NCI-H748 (cell line): ENCODE measurements around the gene L3MBTL2.
"Not testable (repeated sequence)": the region's sequence is repeated elsewhere in the genome, so short reads cannot be mapped to it uniquely, and the experiment has no call there.

ENCODE experiments used
- DNase-seq: peaks from one replicate; lab custom pipeline; 2025; ENCODE audit not compliant: unreplicated experiment; lab: John Stamatoyannopoulos, UW

Gene L3MBTL2

DNA sequence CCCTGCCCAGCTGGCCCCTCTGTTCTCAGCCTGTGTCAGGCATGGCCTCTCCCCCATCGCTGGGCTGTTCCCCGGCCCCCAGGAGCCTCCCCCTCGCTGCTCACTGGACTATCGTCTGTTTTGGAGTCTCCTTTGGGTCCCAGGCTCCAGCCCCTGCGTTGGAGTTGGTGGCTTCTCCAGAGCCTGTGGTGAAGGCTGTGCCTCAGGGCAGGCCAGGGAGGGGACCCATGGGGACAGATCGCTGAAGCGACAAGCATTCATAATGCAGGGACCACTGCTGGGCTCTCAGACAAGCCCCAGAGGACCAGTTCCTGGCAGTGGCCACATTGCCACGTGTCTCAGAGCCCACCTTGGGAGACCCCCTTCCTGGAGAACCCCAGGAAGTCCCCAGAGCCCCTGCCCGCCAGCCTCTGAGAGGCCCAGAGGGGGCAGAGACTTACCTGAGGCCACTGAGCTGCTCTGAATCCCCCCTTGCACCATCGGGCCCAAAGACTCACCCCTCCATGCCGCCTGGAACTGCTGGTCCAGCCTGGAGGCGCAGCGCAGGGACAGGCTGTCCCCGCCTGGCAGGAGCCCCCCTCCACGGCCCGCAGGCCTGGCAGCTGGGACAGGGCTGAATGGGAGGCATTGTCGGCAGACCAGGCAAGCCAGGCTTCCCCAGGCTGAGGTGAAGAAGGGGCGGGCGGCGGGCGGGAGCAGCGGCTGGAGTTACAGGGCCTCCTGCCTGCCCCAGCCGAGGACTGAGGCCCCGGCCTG lies 35.4 kb downstream of the L3MBTL2 start, which contains the start of gene CHADL:
TSS of gene CHADL (minus strand) at position 555 of the 756 bp plus-strand sequence. CDS start at position 505, 50 bp downstream.
- DNase-seq = no peak

DNA sequence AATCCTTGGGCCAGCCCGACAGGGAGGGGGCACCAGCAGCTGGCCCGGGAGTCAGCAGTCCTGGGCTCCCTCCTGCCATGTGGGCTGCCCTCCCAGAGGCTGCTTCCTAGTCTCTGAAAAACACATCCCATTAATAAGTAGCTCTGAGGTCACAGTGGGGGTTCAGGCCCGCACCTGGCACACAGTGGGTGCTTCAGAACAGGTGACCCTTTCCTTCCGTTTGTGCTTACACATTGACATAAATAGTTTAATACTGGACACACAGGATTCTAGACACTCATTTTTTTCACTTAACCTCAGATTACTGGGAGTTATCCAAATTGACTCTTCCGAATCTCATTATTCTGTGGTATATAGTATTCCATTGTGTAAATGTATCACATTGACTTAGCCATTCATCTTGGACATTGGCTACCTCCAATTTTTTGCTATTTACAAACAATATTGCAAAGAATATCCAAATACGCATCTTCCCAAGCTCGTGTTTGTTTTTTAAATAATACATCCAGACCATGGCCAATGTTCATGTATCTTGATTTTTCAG lies 36.1 kb downstream of the L3MBTL2 start:
- no peak for DNase-seq

DNA sequence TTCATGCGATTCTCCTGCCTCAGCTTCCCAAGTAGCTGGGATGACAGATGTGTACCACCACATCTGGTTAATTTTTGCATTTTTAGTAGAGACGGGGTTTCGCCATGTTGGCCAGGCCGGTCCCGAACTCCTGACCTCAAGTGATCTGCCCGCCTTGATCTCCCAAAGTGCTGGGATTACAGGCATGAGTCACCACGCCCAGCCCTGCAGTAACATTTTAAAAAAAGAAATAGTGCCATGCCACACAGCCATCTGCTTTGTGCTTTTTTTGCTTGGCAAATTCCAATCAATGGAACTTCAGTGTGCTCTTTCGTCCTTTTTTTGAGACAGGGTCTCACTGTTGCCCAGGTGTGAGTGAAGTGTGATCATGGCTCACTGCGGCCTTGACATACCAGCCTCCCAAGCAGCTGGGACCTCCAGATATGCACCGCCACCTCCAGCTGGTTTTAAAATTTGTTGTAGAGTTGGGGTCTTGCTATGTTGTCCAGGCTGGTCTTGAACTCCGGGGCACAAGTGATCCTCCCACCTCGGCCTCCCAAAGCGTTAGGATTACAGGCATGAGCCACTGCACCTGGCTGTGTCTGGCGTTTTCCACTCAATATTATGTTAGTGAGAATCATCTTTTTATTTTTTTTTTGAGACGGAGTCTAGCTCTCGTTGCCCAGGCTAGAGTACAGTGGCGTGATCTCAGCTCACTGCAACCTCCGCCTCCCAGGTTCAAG lies 37.4 kb downstream of the L3MBTL2 start:
- DNase-seq = no peak

DNA sequence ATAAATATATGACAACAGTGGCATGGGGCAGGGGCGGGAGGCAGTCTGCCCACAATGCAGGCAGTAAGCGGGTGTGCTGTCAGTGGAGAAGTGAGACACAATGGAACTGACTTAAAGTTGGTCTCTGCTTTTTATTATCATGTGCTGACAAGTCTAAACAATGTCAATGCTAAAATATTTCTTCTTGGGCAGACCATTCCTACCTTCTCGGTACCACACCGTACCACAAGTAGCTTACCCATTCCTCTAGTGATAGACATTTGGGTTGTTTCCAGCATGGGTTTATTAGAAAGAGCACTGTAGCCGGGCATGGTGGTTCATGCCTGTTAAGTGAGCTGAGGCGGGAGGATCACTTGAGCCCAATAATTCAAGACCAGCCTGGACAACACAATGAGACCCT lies 38.2 kb downstream of the L3MBTL2 start:
- DNase-seq = no peak

DNA sequence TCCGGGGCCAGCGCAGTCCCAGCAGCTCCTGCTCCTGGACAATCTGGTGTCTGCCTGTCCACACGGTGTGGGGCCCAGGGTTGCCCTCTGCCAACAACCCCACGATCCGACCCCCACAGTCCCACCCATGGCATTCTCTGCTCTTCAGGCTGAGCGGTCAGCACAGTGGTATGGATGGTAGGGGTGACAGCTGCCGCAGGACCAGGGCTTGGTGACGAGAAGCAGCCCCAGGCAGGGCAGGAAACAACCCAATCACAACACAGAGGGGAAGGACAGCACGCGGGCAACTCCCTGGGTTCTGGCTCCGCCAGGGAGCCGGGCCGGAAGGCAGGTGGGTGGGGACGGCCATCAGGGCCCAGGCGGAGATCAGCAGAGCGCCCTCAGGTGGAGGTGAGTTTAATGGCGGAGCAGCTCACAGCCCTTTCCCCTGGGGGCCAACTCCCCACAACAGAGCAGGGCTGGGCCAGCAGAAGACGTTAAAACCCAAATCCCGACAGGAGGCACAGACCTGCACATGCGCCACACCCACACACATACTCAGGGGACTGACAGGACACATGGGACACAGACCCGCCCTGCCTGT lies 40.9 kb downstream of the L3MBTL2 start:
- DNase-seq = no peak

DNA sequence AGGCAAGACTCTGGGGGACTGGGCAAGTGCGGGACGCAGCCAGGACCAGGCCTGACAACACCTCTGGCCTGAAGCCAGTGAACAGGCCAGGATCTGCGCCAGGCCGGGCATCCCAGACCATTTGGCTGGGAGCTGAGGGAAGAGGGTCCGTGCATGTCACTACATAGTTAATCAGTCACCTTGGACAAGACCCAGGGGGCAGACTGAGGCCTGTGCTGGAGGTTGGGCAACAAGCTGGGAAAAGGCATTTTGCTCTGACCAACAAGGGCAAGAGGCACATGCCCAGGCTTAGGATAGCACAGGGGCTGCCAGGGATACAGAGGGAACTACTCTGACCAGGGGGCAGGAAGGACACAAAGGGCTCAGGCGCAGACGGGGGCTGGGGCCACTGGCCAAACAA lies 42.6 kb downstream of the L3MBTL2 start:
- no peak for DNase-seq

DNA sequence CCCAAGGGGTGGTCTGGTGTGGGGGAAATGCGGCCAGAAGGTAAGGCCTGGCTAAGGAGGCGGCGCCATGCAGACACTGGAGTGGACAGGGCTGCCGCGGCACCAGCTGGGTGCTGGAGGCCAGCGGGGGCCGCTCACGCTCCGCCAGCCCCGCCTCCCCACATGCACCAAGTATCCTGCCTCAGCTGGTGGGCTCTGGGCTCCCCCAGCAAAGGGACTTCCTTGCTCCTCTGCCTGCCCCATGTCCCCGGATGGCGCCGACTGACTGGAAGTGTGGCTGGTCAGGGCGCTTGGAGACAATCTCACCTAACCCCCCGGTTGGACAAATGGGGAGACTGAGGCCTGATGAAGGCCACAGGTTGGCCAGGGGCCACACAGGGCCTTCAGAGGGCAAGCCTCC lies 43.2 kb downstream of the L3MBTL2 start:
- DNase-seq = no peak

DNA sequence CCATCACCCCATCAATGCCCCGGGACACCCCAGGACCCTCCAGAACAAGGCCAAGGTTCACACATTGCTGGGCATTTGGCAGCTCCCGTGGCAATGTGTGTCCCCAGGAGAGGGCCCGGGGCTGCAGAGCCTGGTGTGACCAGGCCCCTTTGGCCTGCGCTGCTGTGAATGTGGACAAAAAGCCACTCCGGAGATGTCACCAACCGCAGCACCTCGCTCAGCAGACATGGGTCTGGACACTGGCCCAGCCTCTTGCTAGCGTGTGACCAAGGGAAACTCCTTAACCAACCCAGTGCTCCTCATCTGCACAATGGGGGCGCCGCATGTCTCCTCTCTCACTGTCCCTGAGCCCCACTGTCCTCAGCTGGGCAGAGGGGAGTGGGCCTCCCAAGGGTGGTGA lies 43.6 kb downstream of the L3MBTL2 start:
- DNase-seq = no peak

DNA sequence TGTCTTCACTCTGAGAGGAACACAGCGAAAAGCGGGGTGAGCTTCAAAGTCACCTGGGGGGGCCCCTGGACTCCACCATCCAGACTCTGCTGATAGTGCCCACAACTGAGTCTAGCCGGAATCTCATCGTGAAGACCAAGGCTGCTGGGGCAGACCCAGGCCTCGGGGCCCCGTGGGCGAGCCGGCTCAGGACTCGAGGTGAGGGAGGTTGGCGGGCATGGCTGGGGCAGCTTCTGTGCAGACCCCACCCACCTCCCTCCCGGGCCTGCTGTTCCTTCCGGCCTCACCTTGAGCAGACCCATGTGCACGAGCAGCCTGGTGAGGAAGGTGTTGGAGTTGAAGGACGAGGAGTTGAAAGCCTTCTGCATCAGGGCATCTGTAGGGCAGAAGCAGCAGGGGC lies 44.3 kb downstream of the L3MBTL2 start:
- no peak for DNase-seq

DNA sequence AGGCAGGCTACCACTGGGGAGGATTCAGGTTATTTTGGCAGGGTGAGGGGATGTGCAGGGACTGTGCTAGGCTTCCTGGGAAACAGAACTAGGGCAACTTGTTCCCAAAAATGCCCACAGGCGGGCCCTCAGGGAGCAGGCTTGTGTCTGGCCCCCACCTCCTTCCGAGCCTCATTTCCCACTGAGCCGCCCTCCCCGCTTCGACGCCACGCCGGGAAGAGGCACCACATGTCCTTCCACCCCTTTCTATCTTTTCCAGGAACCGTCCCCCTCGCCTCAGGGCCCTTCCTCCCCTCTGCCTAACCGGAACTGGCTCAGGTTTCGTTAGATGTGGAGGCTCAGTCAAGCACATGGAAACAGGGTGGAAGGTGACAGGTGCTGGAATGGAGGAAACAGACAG lies 45.0 kb downstream of the L3MBTL2 start:
- DNase-seq = no peak

DNA sequence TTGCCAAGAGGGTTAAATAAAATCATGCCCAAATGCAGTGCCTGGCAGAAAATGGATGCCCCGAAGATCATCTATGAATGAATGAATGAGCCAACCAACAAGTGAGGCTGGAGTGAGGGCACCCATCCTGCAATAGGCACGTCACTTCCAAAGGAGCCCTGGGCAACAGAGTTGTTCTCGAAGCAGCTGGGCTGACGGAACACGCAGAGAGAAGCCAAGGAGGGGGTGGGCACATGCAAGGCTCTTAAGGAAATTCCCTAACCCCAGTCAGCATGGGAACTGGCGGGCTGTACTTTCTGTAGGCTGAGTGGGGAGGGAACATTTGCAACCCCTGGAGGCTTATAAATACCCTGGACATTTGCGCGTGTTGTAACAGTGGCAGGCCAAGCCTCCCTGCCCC lies 47.3 kb downstream of the L3MBTL2 start:
- DNase-seq = no peak

DNA sequence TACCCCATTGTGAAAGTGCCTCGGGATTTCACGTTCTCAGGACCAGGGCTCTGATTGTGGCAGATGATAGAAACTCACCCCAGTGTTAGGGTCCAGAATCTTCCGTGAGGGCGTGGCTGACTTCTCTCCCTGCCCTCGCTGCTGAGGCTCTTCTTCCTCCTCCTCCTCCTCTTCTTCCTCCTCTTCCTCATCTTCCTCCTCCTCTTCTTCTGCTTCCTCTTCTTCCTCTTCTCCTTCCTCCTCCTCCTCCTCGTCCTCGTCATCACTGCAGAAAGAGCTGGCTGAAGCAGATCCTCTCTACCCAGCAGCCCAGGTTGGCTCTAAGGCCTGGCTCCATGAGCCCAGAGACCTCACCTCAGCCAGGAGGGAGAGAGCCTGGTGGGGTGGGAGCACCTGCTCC lies 49.1 kb downstream of the L3MBTL2 start:
- DNase-seq = no peak

DNA sequence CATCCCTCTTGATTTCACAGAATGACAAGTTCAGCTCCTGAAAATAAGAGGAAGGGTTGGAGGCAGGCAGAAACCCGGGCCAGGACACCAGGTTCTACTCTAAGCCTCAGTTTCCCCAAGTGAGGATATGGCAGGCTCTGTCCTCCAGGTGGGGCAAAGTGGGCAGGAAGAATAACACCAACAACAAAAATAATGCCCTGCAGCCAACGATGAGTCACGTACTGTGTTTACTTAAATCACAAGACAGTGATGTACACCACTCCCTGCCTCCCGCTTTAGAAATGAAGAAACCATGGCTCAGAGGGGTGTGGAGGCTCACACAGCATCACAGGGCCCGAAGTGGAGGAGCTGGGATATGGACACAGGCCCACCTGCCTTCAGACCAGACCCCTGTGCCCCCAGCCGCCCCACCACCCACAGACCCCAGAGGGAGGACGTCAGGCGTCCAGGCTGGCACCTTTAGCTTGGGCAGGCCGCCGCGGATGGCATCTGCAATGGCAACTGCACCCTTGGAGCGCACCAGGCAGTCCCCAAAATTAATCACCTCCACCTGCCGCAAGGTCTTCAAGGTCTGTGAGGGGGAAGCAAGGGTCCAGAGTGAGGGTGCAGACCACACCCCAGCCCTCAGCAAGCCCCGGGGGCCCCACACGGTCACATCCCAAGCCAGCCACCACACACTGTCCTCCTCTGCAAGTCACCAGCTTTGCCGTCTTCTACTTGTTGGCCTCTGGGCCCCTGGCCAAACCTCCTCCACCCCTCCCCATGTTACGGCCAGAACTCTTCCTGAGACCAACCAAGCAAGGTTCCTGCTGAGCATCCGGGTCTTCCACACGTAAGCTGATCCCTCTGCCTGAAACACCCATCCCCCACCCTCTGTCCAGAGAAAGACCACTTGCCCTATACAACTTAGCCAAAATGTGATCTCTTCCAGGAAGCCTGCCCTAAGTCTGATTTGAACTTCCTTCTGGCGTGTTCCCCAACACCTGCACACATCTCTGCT lies 51.4 kb downstream of the L3MBTL2 start:
- no peak for DNase-seq

DNA sequence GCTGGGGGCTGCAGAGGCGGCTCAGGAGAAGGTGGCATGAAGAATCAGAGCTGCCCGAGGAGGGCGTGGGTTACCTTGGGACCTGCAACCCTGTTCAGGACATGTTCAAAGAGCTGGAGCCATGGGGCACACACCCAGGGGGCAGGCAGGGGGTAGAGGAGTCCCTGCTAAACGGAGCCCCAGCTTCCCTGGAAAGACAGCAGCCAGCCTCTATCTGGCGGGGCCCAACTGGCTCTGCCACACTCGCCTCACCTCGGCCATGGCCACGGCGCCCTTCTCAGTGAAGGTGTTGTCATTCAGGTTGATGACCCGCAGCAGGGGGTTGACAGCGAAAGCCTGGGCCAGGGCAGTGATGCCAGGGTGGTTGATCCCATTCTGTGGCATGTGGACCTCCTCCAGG lies 52.6 kb downstream of the L3MBTL2 start:
- no peak for DNase-seq

DNA sequence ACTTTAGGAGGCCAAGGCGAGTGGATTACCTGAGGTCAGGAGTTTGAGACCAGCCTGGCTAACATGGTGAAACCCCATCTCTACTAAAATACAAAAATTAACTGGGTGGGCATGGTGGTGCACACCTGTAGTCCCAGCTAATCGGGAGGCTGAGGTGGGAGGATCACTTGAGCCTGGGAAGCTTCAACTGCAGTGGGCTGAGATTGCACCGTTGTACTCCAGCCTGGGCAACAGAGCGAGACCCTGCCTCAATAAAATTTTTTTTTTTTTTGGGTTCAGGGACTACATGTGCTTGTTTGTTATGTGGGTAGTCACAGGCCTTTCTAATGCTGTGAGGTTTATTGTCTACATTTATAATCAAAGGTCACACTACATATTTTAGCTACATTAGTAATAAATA lies 54.6 kb downstream of the L3MBTL2 start:
- DNase-seq = not testable (repeated sequence)

DNA sequence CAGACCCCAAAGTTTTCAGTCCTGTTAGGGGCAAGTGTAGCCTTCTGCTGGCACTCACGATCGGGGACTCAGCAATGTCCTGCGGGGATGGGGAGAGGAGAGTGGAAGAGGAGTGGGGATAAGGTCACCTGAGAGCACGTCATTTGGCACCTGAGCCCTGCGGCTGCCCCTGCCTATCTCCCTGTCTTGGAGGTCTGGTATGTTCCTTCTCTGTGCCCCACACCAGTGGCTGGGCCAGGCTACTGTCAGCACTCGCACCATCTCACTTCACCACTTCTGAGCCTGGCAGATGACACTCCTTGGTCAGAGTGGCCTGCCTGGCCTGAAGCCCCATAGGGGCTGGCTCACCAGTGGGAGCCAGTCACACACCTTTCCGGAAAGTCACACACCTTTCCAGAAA lies 55.8 kb downstream of the L3MBTL2 start:
- DNase-seq = no peak

DNA sequence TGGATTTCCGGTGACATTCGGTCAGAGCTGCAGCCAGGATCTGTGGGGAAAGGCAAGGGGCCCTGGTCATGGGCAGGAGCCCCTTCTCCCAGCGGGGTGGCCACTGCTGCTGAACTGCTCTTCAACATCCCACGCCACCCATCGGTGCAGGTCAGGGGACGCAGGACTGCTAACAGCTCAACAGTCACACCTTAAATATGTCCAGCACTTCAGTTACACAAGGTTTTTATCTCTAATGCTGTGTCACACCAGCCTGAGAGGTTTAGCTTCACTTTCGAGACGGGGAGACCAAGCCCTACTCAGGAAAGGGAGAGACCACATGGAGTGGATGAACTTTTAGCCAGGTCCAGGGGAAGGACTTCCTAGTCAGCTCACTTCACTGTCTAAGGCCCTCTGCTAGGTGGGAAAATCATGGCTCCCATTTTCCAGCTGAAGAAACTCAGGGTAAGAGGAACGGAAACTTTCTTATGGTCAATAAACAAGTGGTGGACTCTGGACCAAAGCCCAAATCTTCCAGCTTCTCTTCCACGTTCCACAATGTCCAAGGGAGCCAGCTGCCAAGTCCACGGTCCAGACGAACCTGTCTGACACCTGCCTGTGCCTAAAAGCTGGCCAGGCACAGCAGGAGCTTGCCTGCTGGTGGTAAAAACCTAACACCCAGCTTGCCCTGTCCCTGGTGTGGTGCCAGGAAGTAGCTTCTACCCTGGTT lies 56.6 kb downstream of the L3MBTL2 start:
- DNase-seq = no peak

DNA sequence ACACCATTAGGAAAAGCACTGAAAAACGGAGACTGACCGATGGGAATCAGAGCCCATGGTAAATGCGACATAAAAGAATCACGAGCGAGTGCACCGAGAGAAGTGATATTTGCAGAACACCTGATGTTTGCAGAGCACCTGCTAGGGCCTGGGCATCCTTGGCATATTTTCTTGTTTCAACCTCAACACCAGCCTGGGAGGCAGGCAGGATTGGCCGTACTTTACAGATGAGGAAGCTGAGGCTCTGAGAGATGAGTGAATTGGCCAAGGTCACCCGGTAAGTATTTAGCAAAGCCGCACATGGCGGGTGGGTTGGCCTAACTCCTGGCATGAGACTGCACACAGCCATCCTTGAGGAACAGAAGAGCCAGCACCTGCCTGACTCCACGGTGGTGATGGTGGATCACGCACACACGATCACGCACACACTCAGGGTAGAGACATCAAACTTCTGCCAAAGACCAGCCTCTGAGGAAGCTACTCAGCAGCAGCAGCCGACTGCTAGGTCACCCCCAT lies 57.2 kb downstream of the L3MBTL2 start:
- no peak for DNase-seq

DNA sequence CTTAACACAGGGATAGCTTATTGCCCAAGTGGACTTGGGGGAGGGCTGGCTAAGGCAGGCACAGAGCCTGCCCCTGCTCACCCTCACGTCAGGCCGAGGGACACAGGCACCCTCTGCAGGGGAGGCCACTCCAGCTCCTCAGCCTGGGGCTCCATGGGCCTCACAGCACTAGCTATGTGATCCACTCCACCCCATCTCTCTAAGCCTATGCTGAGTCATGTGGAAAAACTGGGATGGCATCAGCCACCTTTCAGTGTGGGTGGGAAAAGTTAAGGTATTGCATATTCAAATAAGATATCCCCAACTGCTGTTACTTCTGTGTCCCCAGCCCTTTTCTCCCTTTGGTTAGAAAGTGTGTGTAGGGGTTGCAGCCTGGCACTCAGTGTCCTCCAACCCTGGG lies 58.6 kb downstream of the L3MBTL2 start:
- DNase-seq = no peak

DNA sequence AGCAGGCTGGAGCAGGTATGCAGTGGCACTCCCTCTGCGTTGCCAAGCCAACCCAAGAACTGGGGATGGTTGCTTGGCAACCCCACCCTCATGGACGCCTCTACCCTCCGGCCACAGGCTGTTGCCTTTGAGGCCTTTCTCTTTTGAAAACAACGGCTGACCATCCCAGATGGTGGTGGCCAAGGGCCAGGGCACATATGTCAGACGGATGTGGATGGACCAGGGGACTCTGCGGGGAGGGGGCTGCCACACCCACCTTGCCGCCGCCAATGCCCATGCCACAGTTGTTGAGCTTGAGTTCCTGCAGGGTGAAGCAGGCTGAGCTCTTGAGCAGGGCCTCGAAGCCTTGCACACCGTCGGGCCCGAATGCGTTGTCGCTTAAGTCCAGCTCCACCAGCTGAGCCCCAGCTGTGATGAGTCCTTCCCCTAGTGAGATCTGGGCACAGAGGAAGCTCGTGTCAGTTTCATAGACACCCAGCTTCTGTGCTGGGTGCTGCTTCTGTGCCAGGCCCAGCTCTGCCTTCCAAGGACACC lies 59.4 kb downstream of the L3MBTL2 start:
- DNase-seq = no peak
